Mesothelial cell of epicardium (in vitro differentiated cells): ENCODE data around the gene GALNT18. TPM values are rescaled to one million over a fixed set of nuclear protein-coding genes. Genes with fewer than 3 reads are reported as not detected.

Experiments used
- DNase-seq, 2 experiments: peaks; one replicate each; pipeline ENCODE4 v3.0.0; 2021; ENCODE audit warnings: low spot score in 2 of 2; ENCODE audit not compliant: unreplicated experiment in 2 of 2
- H3K27ac Mint-ChIP-seq: 2 replicates; pipeline ENCODE4 v1.8.0; 2021; ENCODE audit warnings: mixed read lengths
- H3K27me3 Mint-ChIP-seq: 2 replicates; pipeline ENCODE4 v1.8.0; 2021; ENCODE audit warnings: low read depth, mixed read lengths
- H3K36me3 Mint-ChIP-seq: 2 replicates; pipeline ENCODE4 v1.8.0; 2021; ENCODE audit warnings: mixed read lengths
- H3K4me1 Mint-ChIP-seq: 2 replicates; pipeline ENCODE4 v1.8.0; 2021; ENCODE audit warnings: mixed read lengths
- H3K4me3 Mint-ChIP-seq: 2 replicates; pipeline ENCODE4 v1.8.0; 2021; ENCODE audit warnings: mild to moderate bottlenecking, moderate library complexity, mixed read lengths
- H3K9me3 Mint-ChIP-seq: 2 replicates; pipeline ENCODE4 v1.8.0; 2021; ENCODE audit warnings: mixed read lengths
- CTCF ChIP-seq: fragments of 200-600 bp; sonication (generic); IDR thresholded peaks from one replicate; pipeline ENCODE4 v1.5.0; 2021; ENCODE audit warnings: antibody characterized with exemption; ENCODE audit not compliant: unreplicated experiment
- total RNA-seq: library from RNA; stranded (reverse); gene quantifications from 3 replicates; pipeline ENCODE4 v1.2.1, GENCODE V29; 2021

GALNT18 gene
- total RNA-seq, 1 donor from 2014 or later, result 4.2 TPM

DNA sequence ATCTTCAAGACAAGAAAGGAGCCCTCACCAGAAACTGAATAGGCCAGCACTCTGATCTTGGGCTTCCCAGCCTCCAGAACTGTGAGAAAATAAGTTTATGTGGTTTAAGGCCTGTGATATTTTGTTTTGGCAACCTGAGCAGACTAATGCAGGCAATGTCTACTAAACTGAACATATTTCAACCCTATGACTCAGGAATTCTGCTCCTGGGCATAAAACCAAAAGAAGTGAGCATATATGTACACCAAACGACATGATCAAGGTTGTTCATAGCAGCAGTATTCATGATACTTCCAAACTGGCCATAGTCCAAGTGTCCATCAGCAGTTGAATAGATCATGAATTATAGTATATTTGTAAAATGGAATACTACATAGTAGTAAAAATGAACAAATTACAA lies 297.7 kb downstream of the GALNT18 start:
- Mint-ChIP-seq H3K27ac (no peak overlapping the region), H3K9me3 (peaks cover 17% of the 10 kb centered on the region), H3K36me3 (no peaks in the 10 kb centered on the region), H3K27me3 (no peaks in the 10 kb centered on the region), H3K4me3 (no peak overlapping the region), H3K4me1 (no peaks in the 10 kb centered on the region)
- DNase-seq, result no peak
- TF ChIP-seq CTCF, result no peak

DNA sequence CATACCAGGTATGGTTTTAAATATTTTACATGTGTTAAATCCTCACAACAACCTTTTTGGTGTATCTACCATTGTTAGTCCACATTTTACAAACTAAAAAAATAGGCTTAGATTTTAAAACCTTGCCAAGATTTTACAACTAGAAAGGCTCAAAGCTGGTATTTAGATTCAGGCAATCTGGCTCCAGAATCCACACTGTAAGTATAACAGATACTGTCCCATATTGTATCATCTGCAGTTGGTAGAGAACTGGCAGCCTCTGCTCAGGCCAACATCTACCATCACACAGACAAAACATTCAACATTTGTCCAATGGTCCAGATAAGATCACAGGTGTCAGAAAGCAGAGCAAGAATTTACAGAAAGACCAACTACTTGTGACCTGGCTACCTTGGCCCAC lies 299.7 kb downstream of the GALNT18 start:
- H3K36me3 Mint-ChIP-seq, result no peaks in the 10 kb centered on the region
- H3K27me3 Mint-ChIP-seq, result no peaks in the 10 kb centered on the region
- no peak overlapping the region for H3K27ac Mint-ChIP-seq
- no peak for TF ChIP-seq CTCF
- no peaks in the 10 kb centered on the region for H3K4me1 Mint-ChIP-seq
- no peak overlapping the region for H3K4me3 Mint-ChIP-seq
- H3K9me3 Mint-ChIP-seq, result peaks cover 17% of the 10 kb centered on the region
- DNase-seq, result no peak

GRCh38 chr11:11320825-11321224 lies 301.0 kb downstream of the GALNT18 start:
- Mint-ChIP-seq H3K4me1 (peaks cover 4% of the 10 kb centered on the region), H3K36me3 (no peaks in the 10 kb centered on the region), H3K27me3 (no peaks in the 10 kb centered on the region), H3K27ac (no peak overlapping the region), H3K9me3 (peaks cover 17% of the 10 kb centered on the region), H3K4me3 (no peak overlapping the region)
- no peak for DNase-seq
- TF ChIP-seq CTCF, result no peak

GRCh38 chr11:11318961-11319360 lies 302.8 kb downstream of the GALNT18 start:
- DNase-seq, result no peak
- no peaks in the 10 kb centered on the region for H3K27me3 Mint-ChIP-seq
- no peak for TF ChIP-seq CTCF
- no peak overlapping the region for H3K4me3 Mint-ChIP-seq
- peaks cover 4% of the 10 kb centered on the region for H3K4me1 Mint-ChIP-seq
- peaks cover 17% of the 10 kb centered on the region for H3K9me3 Mint-ChIP-seq
- H3K36me3 Mint-ChIP-seq, result no peaks in the 10 kb centered on the region
- no peak overlapping the region for H3K27ac Mint-ChIP-seq

DNA sequence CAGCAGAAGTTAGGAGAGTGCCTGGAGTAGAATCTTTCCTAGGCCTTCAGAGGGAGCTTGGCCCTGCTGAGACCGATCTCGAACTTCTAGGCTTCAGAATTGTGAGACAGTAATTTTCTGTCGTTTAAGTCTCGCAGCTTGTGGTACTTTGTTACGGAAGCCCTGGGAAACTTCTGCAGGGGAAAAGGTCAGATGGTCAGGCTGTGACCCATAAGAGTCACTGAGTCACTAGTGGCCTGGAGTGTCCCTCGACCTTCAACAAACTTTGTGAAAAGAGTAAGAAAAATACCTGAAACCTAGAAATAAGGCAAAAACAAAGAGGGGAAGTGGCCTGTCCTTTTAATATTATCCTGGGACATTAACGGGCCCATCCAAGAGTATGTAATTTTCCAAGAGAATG lies 303.3 kb downstream of the GALNT18 start:
- no peak for DNase-seq
- Mint-ChIP-seq H3K4me1 (peaks cover 4% of the 10 kb centered on the region), H3K27me3 (no peaks in the 10 kb centered on the region), H3K27ac (no peak overlapping the region), H3K4me3 (no peak overlapping the region), H3K9me3 (peaks cover 15% of the 10 kb centered on the region), H3K36me3 (no peaks in the 10 kb centered on the region)
- no peak for TF ChIP-seq CTCF

GRCh38 chr11:11316651-11317230 lies 305.1 kb downstream of the GALNT18 start:
- H3K27me3 Mint-ChIP-seq, result no peaks in the 10 kb centered on the region
- DNase-seq, result no peak
- H3K9me3 Mint-ChIP-seq, result no peaks in the 10 kb centered on the region
- H3K27ac Mint-ChIP-seq, result peak overlapping the region; percentile 43
- TF ChIP-seq CTCF, result no peak
- H3K4me1 Mint-ChIP-seq, result peaks cover 4% of the 10 kb centered on the region
- H3K4me3 Mint-ChIP-seq, result no peak overlapping the region
- H3K36me3 Mint-ChIP-seq, result no peaks in the 10 kb centered on the region
